HepG2 (cell line): ENCODE results near the gene PARP6. TPM values are rescaled to one million over a fixed set of nuclear protein-coding genes. Genes with fewer than 3 reads are reported as not detected.
A peak's percentile ranks its signal among the peaks of the same experiment; 100 is the strongest.

Source experiments
- ATAC-seq: fragments of 200-7000 bp; cut with Tn5 transposase; 3 replicates; pipeline ENCODE4 v1.9.1; 2020; ENCODE audit warnings: mild to moderate bottlenecking, moderate library complexity
- BruUV-seq: library from RNA; stranded (reverse); fragments of 400-500 nt; replicated peaks from 2 replicates; lab custom pipeline; 2021; lab: Mats Ljungman, UMichigan
- CTCF ChIA-PET: fragments of 300-600 bp; formaldehyde crosslinking; extraction: SDS; loops from one replicate; lab custom pipeline; 2021; ENCODE audit warnings: low total read pairs, inconsistent platforms, low intra/inter-chr PET ratio; lab: Yijun Ruan, JAX
- POLR2A ChIA-PET: fragments of 350-600 bp; sonication (Branson Sonifier 250); formaldehyde crosslinking; loops from one replicate; lab custom pipeline; 2020; ENCODE audit warnings: antibody characterized with exemption, inconsistent platforms; lab: Yijun Ruan, JAX
- DNase-seq: peaks from one replicate; pipeline ENCODE4 v3.0.0-alpha.2; 2015; ENCODE audit warnings: low spot score
- FAIRE-seq: peaks from 3 replicates; lab custom pipeline; 2011; peaks lifted over from hg19 to GRCh38; lab: Jason Lieb, UNC
- H2AFZ ChIP-seq: one replicate; pipeline ENCODE4 v1.6.1; 2011; ENCODE audit warnings: low read length, inconsistent platforms
- H3K27ac ChIP-seq: fragments of 300-600 bp; 3 replicates; pipeline ENCODE4 v1.8.0; 2011; ENCODE audit warnings: mixed run types, mild to moderate bottlenecking, mixed read lengths, low read length, inconsistent platforms; ENCODE audit not compliant: insufficient read depth; ENCODE audit errors: extremely low read length
- H3K27me3 ChIP-seq, 2 experiments: fragments of 200-600 bp in 1 of 2; 2 replicates in 1 of 2; 3 replicates in 1 of 2; pipeline versions ENCODE4 v1.6.0 to v1.8.0; 2011; ENCODE audit warnings: low read length in 2 of 2, mild to moderate bottlenecking in 2 of 2, moderate library complexity in 2 of 2, inconsistent platforms in 1 of 2; ENCODE audit not compliant: insufficient read depth in 2 of 2, control insufficient read depth in 1 of 2
- H3K36me3 ChIP-seq, 2 experiments: fragments of 200-600 bp in 1 of 2; replicated peaks in 1 of 2; 2 replicates in 1 of 2; 3 replicates in 1 of 2; pipeline versions ENCODE4 v1.5.1 to v1.8.0; 2011; ENCODE audit warnings: low read length in 2 of 2, inconsistent platforms in 1 of 2; ENCODE audit not compliant: insufficient read depth in 2 of 2, control insufficient read depth in 1 of 2
- H3K4me1 ChIP-seq: 2 replicates; pipeline ENCODE4 v1.5.1; 2012; ENCODE audit warnings: low read length, inconsistent platforms; ENCODE audit not compliant: insufficient read depth
- H3K4me2 ChIP-seq: 2 replicates; pipeline ENCODE4 v1.6.0; 2011; ENCODE audit warnings: low read depth, low read length, inconsistent platforms
- H3K4me3 ChIP-seq, 3 experiments: fragments of 200-600 bp in 1 of 3; sonication (generic), shearing (Covaris generic) in 1 of 3; replicated peaks in 1 of 3; 2 replicates each; pipeline ENCODE4 v1.5.1; 2011 to 2016; ENCODE audit warnings: low read length in 3 of 3, inconsistent platforms in 2 of 3, low read depth in 2 of 3, mild to moderate bottlenecking in 2 of 3, control low read depth in 1 of 3, mixed read lengths in 1 of 3; ENCODE audit not compliant: insufficient read depth in 1 of 3
- H3K79me2 ChIP-seq: one replicate; pipeline ENCODE4 v1.6.1; 2011; ENCODE audit warnings: low read length, inconsistent platforms; ENCODE audit not compliant: insufficient read depth
- H3K9ac ChIP-seq: 2 replicates; pipeline ENCODE4 v1.6.0; 2011; ENCODE audit warnings: mild to moderate bottlenecking, low read depth, low read length, inconsistent platforms; ENCODE audit not compliant: insufficient read depth
- H3K9me3 ChIP-seq: 2 replicates; pipeline ENCODE4 v1.5.1; 2012; ENCODE audit warnings: mild to moderate bottlenecking, low read length
- H4K20me1 ChIP-seq: 2 replicates; pipeline ENCODE4 v1.6.0; 2011; ENCODE audit warnings: inconsistent platforms, mild to moderate bottlenecking, low read length, moderate library complexity; ENCODE audit not compliant: insufficient read depth
- ATF7-NPFF ChIP-seq: sonication (generic); formaldehyde crosslinking; IDR thresholded peaks from 2 replicates; pipeline ENCODE4 v1.8.1; 2023; ENCODE audit warnings: mild to moderate bottlenecking, low read depth, missing genetic modification reagents, moderate library complexity
- BCL6 ChIP-seq: IDR thresholded peaks from 2 replicates; pipeline ENCODE4 v1.6.1; 2016; ENCODE audit warnings: missing genetic modification reagents, missing compliant biosample characterization
- DNMT1 ChIP-seq: sonication (generic); formaldehyde crosslinking; IDR thresholded peaks from 2 replicates; pipeline ENCODE4 v1.5.1; 2020; ENCODE audit warnings: mild to moderate bottlenecking, missing genetic modification reagents
- EZH2 ChIP-seq: conservative IDR thresholded peaks from 2 replicates; pipeline ENCODE4 v1.6.1; 2012; ENCODE audit warnings: mild to moderate bottlenecking, low read depth, low read length, moderate library complexity
- NKX3-1 ChIP-seq: sonication (generic); formaldehyde crosslinking; IDR thresholded peaks from 2 replicates; pipeline ENCODE4 v1.5.0; 2020; ENCODE audit warnings: missing genetic modification reagents
- NONO ChIP-seq, 2 experiments: fragments of 450-650 bp in 1 of 2; sonication (generic) in 1 of 2; formaldehyde crosslinking in 1 of 2; IDR thresholded peaks in 1 of 2; conservative IDR thresholded peaks in 1 of 2; 2 replicates each; pipeline versions ENCODE4 v1.6.1 to v1.8.0; 2017 to 2022; ENCODE audit warnings: mild to moderate bottlenecking in 1 of 2, missing genetic modification reagents in 1 of 2, moderate library complexity in 1 of 2
- RBM39 ChIP-seq: fragments of 200-400 bp; formaldehyde crosslinking; IDR thresholded peaks from one replicate; pipeline ENCODE4 v1.6.1; 2018; ENCODE audit warnings: antibody characterized with exemption, mild to moderate bottlenecking, low read depth, low read length; ENCODE audit not compliant: poor library complexity, severe bottlenecking
- ZBTB49 ChIP-seq: sonication (generic); formaldehyde crosslinking; IDR thresholded peaks from 2 replicates; pipeline ENCODE4 v1.4.0; 2020; ENCODE audit warnings: missing genetic modification reagents, borderline replicate concordance
- ZFY ChIP-seq: sonication (generic); formaldehyde crosslinking; IDR thresholded peaks from 2 replicates; pipeline ENCODE4 v1.4.0; 2020; ENCODE audit warnings: missing genetic modification reagents
- ZNF777 ChIP-seq: sonication (generic); formaldehyde crosslinking; IDR thresholded peaks from 2 replicates; pipeline ENCODE4 v1.4.0; 2020; ENCODE audit warnings: missing genetic modification reagents
- WGBS: methylation state at CpG from one replicate; pipeline ENCODE4 v1.1.6; 2017; ENCODE audit warnings: low lambda C conversion rate; 5-methylcytosine and 5-hydroxymethylcytosine counted together
- in situ Hi-C: cut with HindIII; loops from 2 replicates; pipeline ENCODE4 v1.10.0; 2017; ENCODE audit warnings: low pct_unique_long_range_greater_than_20kb; ENCODE audit not compliant: extremely low pct_ligation_motif_present
- intact Hi-C: fragments of 100-400 bp; cut with micrococcal nuclease; formaldehyde crosslinking; loops from one replicate; pipeline ENCODE4 v1.10.0; 2022; ENCODE audit not compliant: unreplicated experiment
- polyA plus RNA-seq, 8 experiments: library from polyadenylated mRNA; depleted of rRNA in 3 of 8; stranded (reverse) in 7 of 8; unstranded in 1 of 8; fragments of >200 nt; fragmentation: Illumina TruSeq in 4 of 8; extraction: Trizol in 4 of 8; gene quantifications; 2 replicates each; pipeline versions ENCODE4 v1.2.1 to v1.2.3, GENCODE V29; 2011 to 2016; ENCODE audit warnings: low read depth in 4 of 8, missing spikeins in 1 of 8, mixed read lengths in 1 of 8; ENCODE audit not compliant: insufficient read depth in 1 of 8
- total RNA-seq, 5 experiments: library from RNA; depleted of rRNA; stranded (reverse); fragments of >200 nt; fragmentation: Illumina TruSeq; extraction: Trizol; gene quantifications; 2 replicates each; pipeline ENCODE4 v1.2.3, GENCODE V29; 2016; ENCODE audit warnings: low read depth in 1 of 5
- TF ChIP-seq, protein P1 (sequence below): IDR thresholded peaks from 2 replicates; pipeline ENCODE4 v1.6.1; 2018; ENCODE audit warnings: missing genetic modification reagents
- TF ChIP-seq, protein P2 (sequence below): sonication (generic); formaldehyde crosslinking; IDR thresholded peaks from 2 replicates; pipeline ENCODE4 v1.5.1; 2020; ENCODE audit warnings: mild to moderate bottlenecking, missing genetic modification reagents, moderate library complexity

Gene PARP6
- total and polyA plus RNA-seq, 2 of the 13 experiments (the other 11 are each of a cell fraction or from before 2014, with no cell fraction given) = 0.22 to 0.87 TPM

DNA sequence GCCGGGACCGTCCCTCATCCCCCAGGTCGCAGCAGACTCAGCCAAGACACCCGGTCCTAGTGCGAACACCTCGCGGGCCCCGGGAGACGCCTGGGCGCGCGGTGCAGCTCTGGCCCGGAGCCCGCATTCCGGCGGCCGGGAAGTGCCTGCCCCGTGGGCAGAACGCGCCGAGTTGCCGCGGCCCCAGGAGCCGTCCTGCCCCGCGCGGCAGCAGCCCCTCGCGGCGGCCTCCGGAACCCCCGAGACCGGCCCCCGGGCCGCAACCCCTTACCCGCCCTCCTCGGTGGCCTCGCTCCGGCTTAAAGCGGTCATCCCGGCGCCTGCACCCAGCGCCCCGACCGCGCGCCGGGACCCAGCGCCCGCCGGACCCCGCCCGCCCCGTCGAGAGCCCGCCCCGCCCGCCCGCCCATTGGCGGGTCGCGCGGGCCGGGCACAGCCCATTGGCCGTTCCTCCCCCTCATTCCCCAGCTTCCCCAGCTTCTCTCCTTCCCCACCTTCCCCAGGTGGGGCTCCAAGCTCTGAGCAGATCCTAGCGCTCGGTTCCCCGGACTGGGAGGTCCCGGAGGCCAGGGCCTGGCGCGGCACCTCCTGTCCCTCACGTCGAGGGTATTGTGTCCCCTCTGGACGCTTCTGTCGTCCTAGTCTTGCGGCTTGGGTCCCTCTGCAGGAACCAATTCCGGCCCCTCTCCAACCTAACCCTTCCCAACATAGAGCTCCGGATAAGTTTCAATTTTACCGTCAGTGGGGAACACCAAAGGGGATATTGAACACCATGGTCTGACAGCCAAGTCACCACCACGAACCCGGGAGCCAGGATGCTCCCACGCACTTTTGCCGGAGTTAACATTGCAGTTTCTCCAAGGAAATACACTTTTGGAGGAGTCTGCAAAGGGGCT lies 74.6 kb downstream of the PARP6 start, which contains the start of gene GRAMD2A (continued):
- peak; percentile 50; the same call in 1 of the 2 replicates for TF ChIP-seq ZFY (CRISPR knock-in tag)
- TF ChIP-seq ZNF777 = peak; percentile 94
- TF ChIP-seq DNMT1 (CRISPR knock-in tag) = no peak
- no peak for TF ChIP-seq RBM39
- TF ChIP-seq ZBTB49 = no peak
- TF ChIP-seq, protein P1, sequence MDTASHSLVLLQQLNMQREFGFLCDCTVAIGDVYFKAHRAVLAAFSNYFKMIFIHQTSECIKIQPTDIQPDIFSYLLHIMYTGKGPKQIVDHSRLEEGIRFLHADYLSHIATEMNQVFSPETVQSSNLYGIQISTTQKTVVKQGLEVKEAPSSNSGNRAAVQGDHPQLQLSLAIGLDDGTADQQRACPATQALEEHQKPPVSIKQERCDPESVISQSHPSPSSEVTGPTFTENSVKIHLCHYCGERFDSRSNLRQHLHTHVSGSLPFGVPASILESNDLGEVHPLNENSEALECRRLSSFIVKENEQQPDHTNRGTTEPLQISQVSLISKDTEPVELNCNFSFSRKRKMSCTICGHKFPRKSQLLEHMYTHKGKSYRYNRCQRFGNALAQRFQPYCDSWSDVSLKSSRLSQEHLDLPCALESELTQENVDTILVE = no peak
- TF ChIP-seq BCL6 = no peak

DNA sequence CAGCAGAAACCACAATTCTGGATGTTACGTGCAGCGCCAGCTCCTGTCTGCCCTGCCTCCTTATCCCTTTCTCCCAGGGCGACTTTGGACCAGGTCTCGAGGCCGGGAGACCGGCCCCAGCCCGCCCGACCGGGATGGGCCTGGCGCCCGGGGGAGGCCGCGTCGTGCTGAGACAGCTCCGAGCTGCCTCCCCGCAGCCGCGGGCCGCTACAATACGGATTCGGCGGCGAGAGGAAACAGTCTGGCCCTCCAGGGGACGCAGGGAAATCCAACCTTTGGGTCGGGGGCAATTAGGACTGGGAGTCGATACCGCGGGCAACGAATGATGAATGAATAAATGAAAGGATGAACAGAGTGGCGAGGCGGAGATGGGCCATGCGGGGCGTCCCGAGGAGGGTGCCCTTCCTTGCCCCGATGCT lies 75.3 kb downstream of the PARP6 start:
- H3K4me3 ChIP-seq = peak overlapping the region; percentile 8 to 61 (median 11); a peak in 3 of 6 replicates
- ATAC-seq (peak; percentile 35), DNase-seq (no peak), FAIRE-seq (no peak)
- H3K4me2 ChIP-seq = peak overlapping the region; percentile 55
- WGBS = 19% methylated on average over 27 of the region's 35 CpGs
- peaks cover 6 to 11% of the 10 kb centered on the region in 2 experiments; a peak in 3 of 5 replicates for H3K27me3 ChIP-seq
- peaks cover 30% of the 10 kb centered on the region for H3K4me1 ChIP-seq
- TF ChIP-seq ATF7-NPFF (CRISPR knock-in tag) (0 out of 2 replicates have a peak, but pooled peaks have one; percentile 30), EZH2 (peak; percentile 58; the same call in 1 of the 2 replicates), NKX3-1 (CRISPR knock-in tag) (no peak), NONO (IDR thresholded peaks at IDR 0.05) (no peak), NONO (CRISPR knock-in tag; conservative IDR thresholded peaks at IDR 0.05) (no peak)
- TF ChIP-seq, protein P2, sequence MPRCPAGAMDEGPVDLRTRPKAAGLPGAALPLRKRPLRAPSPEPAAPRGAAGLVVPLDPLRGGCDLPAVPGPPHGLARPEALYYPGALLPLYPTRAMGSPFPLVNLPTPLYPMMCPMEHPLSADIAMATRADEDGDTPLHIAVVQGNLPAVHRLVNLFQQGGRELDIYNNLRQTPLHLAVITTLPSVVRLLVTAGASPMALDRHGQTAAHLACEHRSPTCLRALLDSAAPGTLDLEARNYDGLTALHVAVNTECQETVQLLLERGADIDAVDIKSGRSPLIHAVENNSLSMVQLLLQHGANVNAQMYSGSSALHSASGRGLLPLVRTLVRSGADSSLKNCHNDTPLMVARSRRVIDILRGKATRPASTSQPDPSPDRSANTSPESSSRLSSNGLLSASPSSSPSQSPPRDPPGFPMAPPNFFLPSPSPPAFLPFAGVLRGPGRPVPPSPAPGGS = 0 out of 2 replicates have a peak, but pooled peaks have one; percentile 26
- H3K27ac ChIP-seq = no peak overlapping the region
- ChIA-PET POLR2A (interaction anchor here (1.8 kb wide), 1 partner anchor 34 kb away, joined by 9 read pairs; the partner anchor contains the start of gene PKM), CTCF (no interaction called here)
- intact Hi-C loops = no loop called here
- peaks cover 41% of the 10 kb centered on the region for H4K20me1 ChIP-seq
- no peak overlapping the region for H3K9ac ChIP-seq
- no TSS peak for BruUV-seq
- no peaks in the 10 kb centered on the region for H3K9me3 ChIP-seq
- peaks cover 16 to 35% of the 10 kb centered on the region in 2 experiments for H3K36me3 ChIP-seq
- in situ Hi-C loops = no loop called here
- no peak overlapping the region for H2AFZ ChIP-seq
- H3K79me2 ChIP-seq = no peaks in the 10 kb centered on the region
